Measurements from ENCODE around the gene RRP12.

RRP12 gene

DNA sequence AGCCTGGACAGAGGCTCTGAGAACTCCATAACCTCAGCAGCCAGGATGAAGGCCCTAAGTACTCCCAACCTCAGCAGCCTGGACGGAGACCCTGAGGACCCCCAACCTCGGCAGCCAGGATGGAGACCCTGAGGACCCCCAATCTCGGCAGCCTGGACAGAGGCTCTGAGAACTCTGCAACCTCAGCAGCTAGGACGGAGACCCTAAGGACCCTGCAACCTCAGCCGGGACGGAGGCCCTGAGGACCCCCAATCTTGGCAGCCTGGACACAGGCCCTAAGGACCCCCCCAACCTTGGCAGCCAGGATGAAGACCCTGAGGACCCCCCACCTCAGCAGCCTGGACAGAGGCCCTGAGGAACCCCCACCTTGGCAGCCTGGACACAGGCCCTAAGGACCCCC lies 16.5 kb downstream of the RRP12 start:
- Histone ChIP-seq H3K9me3 (ENCODE audit: control insufficient read depth, low read length) (no peaks in the 10 kb centered on the region), H3K4me1 (ENCODE audit: control insufficient read depth, insufficient read depth, low read length) (no peaks in the 10 kb centered on the region), H3K27me3 (replicated peaks; ENCODE audit: control insufficient read depth, insufficient read depth, low read length) (no peaks in the 10 kb centered on the region), H3K9ac (ENCODE audit: low read length) (no peak overlapping the region), H3K4me3 (ENCODE audit: low read length) (no peak overlapping the region), H3K36me3 (ENCODE audit: control insufficient read depth, insufficient read depth, low read length, severe bottlenecking) (peaks cover 59% of the 10 kb centered on the region)
- DNase-seq (ENCODE audit: low read depth) = no peak

DNA sequence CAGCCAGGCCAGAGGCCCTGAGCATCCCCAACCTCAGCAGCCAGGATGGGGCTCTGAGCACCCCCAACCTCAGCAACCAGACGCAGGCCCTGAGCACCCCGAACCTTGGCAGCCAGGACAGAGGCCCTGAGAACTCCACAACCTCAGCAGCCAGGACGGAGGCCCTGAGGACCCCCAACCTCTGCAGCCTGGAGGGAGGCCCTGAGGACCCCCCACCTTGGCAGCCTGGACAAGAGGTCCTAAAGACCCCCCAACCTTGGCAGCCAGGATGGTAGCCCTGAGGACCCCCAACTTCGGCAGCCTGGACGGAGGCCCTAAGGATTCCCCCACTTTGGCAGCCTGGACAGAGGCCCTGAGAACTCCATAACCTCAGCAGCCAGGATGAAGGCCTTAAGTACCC lies 17.0 kb downstream of the RRP12 start:
- Histone ChIP-seq H3K36me3 (ENCODE audit: control insufficient read depth, insufficient read depth, low read length, severe bottlenecking) (peaks cover 59% of the 10 kb centered on the region), H3K27me3 (replicated peaks; ENCODE audit: control insufficient read depth, insufficient read depth, low read length) (no peaks in the 10 kb centered on the region)

DNA sequence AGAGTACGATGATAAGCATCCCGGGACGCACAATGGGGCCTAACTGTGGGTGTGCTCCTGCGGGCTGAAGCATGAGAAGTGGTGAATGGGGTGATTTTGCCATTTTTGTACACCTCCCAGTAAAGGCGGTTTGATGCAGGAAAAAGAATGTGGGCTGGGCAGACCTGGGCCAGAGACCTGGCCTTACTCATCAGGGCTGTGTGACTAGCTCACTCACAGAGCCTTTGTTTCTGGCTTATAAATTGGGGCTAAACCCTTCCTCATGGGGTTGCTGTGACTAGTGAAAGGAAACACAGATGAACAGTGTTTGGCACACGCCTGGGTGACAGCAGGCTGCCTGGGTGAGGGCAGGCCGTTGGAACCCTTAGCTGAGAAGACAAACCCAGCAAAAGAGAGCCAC lies 18.0 kb downstream of the RRP12 start:
- no peak for DNase-seq (ENCODE audit: low read depth)
- Histone ChIP-seq H3K27me3 (replicated peaks; ENCODE audit: control insufficient read depth, insufficient read depth, low read length) (no peaks in the 10 kb centered on the region), H3K4me1 (ENCODE audit: control insufficient read depth, insufficient read depth, low read length) (no peaks in the 10 kb centered on the region), H3K9me3 (ENCODE audit: control insufficient read depth, low read length) (no peaks in the 10 kb centered on the region), H3K9ac (ENCODE audit: low read length) (no peak overlapping the region), H3K36me3 (ENCODE audit: control insufficient read depth, insufficient read depth, low read length, severe bottlenecking) (peaks cover 58% of the 10 kb centered on the region), H3K4me3 (ENCODE audit: low read length) (no peak overlapping the region)

More for the DNA sequence above, 17.0 kb downstream of the RRP12 start:
- DNase-seq (ENCODE audit: low read depth) = no peak
- H3K4me3 ChIP-seq (ENCODE audit: low read length) = no peak overlapping the region
- H3K9me3 ChIP-seq (ENCODE audit: control insufficient read depth, low read length) = no peaks in the 10 kb centered on the region
- H3K9ac ChIP-seq (ENCODE audit: low read length) = no peak overlapping the region
- H3K4me1 ChIP-seq (ENCODE audit: control insufficient read depth, insufficient read depth, low read length) = no peaks in the 10 kb centered on the region

- no peaks in the 10 kb centered on the region for H3K9me3 ChIP-seq (ENCODE audit: control insufficient read depth, low read length)
- no peak overlapping the region for H3K9ac ChIP-seq (ENCODE audit: low read length)
- peaks cover 58% of the 10 kb centered on the region for H3K36me3 ChIP-seq (ENCODE audit: control insufficient read depth, insufficient read depth, low read length, severe bottlenecking)
- no peaks in the 10 kb centered on the region for H3K4me1 ChIP-seq (ENCODE audit: control insufficient read depth, insufficient read depth, low read length)
- DNase-seq (ENCODE audit: low read depth) = no peak
- no peaks in the 10 kb centered on the region for H3K27me3 ChIP-seq (replicated peaks; ENCODE audit: control insufficient read depth, insufficient read depth, low read length)
- no peak overlapping the region for H3K4me3 ChIP-seq (ENCODE audit: low read length)
Observed at GRCh38 chr10:97381626-97382025, 19.5 kb downstream of the RRP12 start.

DNA sequence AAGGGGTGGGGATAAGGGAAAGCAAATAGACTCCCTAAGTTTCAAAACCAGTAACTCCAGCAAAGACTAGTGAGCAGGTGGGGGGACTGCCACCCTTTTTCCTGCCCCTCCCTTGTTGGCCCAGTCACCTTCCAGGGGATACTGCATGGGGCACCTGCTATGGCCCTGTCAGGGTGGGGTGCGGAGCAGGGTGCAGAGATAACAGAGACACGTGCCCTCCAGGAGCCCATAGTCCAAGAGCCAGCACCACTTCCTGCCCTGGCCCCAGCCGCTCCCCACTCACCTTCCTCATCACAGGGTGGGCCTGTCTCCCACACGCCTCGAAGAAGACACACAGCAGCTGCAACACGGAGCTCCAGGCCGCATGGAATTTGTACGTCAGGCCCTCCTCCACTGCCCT lies 20.6 kb downstream of the RRP12 start:
- H3K36me3 ChIP-seq (ENCODE audit: control insufficient read depth, insufficient read depth, low read length, severe bottlenecking) = peaks cover 58% of the 10 kb centered on the region
- no peak overlapping the region for H3K4me3 ChIP-seq (ENCODE audit: low read length)
- DNase-seq (ENCODE audit: low read depth) = no peak
- no peaks in the 10 kb centered on the region for H3K9me3 ChIP-seq (ENCODE audit: control insufficient read depth, low read length)
- no peaks in the 10 kb centered on the region for H3K27me3 ChIP-seq (replicated peaks; ENCODE audit: control insufficient read depth, insufficient read depth, low read length)
- H3K9ac ChIP-seq (ENCODE audit: low read length) = no peak overlapping the region
- no peaks in the 10 kb centered on the region for H3K4me1 ChIP-seq (ENCODE audit: control insufficient read depth, insufficient read depth, low read length)

GRCh38 chr10:97378933-97379921 lies 21.9 kb downstream of the RRP12 start:
- DNase-seq (ENCODE audit: low read depth) = no peak
- Histone ChIP-seq H3K27me3 (replicated peaks; ENCODE audit: control insufficient read depth, insufficient read depth, low read length) (no peaks in the 10 kb centered on the region), H3K9me3 (ENCODE audit: control insufficient read depth, low read length) (no peaks in the 10 kb centered on the region), H3K4me1 (ENCODE audit: control insufficient read depth, insufficient read depth, low read length) (no peaks in the 10 kb centered on the region), H3K36me3 (ENCODE audit: control insufficient read depth, insufficient read depth, low read length, severe bottlenecking) (peaks cover 63% of the 10 kb centered on the region), H3K4me3 (ENCODE audit: low read length) (no peak overlapping the region), H3K9ac (ENCODE audit: low read length) (no peak overlapping the region)

DNA sequence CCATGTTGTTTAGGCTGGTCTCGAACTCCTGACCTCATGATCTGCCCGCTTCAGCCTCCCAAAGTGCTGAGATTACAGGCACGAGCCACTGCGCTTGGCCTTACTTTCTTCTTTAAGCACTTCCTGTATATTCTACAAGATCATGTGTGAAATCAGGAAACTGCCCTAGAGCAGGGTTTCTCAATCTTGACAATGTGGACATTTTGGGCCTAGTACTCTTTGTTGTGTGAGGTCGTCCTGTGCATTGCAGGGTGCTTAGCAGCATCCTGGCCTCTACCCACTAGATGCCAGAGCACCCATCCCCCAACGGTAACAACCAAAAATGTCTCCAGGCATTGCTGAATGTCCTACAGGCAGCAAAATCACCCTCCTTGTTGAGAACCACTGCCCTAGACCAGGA lies 24.7 kb downstream of the RRP12 start:
- DNase-seq (ENCODE audit: low read depth) = no peak
- Histone ChIP-seq H3K4me3 (ENCODE audit: low read length) (no peak overlapping the region), H3K9ac (ENCODE audit: low read length) (no peak overlapping the region), H3K27me3 (replicated peaks; ENCODE audit: control insufficient read depth, insufficient read depth, low read length) (no peaks in the 10 kb centered on the region), H3K9me3 (ENCODE audit: control insufficient read depth, low read length) (no peaks in the 10 kb centered on the region), H3K4me1 (ENCODE audit: control insufficient read depth, insufficient read depth, low read length) (no peaks in the 10 kb centered on the region), H3K36me3 (ENCODE audit: control insufficient read depth, insufficient read depth, low read length, severe bottlenecking) (peaks cover 76% of the 10 kb centered on the region)

DNA sequence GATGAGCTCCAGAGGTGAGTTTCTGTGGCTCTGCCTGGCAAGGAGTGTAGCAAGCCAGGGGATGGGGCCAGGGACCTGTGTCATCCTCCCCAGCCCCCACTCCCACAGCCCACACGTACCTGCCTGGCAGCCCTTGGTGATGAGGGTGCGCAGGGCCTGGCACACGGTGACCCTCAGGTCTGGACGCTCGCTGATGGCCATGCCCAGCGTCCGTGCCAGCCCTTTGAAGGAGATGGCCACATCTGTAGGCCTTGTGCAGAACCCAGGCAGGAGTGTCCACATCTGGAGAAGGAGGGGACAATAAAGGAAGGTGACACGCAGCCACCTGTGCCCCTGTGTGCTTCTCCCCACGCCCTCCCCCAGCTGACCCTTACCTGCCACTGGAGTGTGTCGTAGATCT lies 27.7 kb downstream of the RRP12 start:
- Histone ChIP-seq H3K4me3 (ENCODE audit: low read length) (no peak overlapping the region), H3K36me3 (ENCODE audit: control insufficient read depth, insufficient read depth, low read length, severe bottlenecking) (peaks cover 80% of the 10 kb centered on the region), H3K4me1 (ENCODE audit: control insufficient read depth, insufficient read depth, low read length) (no peaks in the 10 kb centered on the region), H3K9me3 (ENCODE audit: control insufficient read depth, low read length) (no peaks in the 10 kb centered on the region), H3K9ac (ENCODE audit: low read length) (no peak overlapping the region), H3K27me3 (replicated peaks; ENCODE audit: control insufficient read depth, insufficient read depth, low read length) (no peaks in the 10 kb centered on the region)
- DNase-seq (ENCODE audit: low read depth) = no peak

- Histone ChIP-seq H3K4me1 (ENCODE audit: control insufficient read depth, insufficient read depth, low read length) (no peaks in the 10 kb centered on the region), H3K9me3 (ENCODE audit: control insufficient read depth, low read length) (no peaks in the 10 kb centered on the region), H3K27me3 (replicated peaks; ENCODE audit: control insufficient read depth, insufficient read depth, low read length) (no peaks in the 10 kb centered on the region), H3K4me3 (ENCODE audit: low read length) (no peak overlapping the region), H3K36me3 (ENCODE audit: control insufficient read depth, insufficient read depth, low read length, severe bottlenecking) (peaks cover 75% of the 10 kb centered on the region), H3K9ac (ENCODE audit: low read length) (no peak overlapping the region)
- DNase-seq (ENCODE audit: low read depth) = no peak
Observed at GRCh38 chr10:97372233-97372875, 28.8 kb downstream of the RRP12 start.

DNA sequence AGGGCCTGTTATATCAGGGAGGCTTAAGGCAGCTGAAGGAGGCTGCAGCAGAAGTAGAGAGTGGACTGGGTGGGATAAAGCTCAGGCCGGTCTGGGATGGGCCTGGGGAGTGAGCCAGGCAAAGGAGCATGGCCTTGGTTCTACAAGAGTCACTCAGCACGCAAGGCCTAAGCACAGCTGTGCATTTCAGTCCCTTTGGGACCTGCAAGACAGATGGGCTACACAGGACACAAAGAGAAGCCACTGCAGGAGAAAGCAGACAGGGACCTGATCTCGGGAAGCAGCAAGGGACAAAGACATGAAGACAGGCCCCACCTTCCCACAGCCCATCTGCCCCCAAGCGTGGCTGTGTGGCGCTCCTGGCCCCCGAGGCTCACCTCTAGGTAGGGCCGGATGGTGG lies 29.4 kb downstream of the RRP12 start:
- no peaks in the 10 kb centered on the region for H3K27me3 ChIP-seq (replicated peaks; ENCODE audit: control insufficient read depth, insufficient read depth, low read length)
- H3K4me1 ChIP-seq (ENCODE audit: control insufficient read depth, insufficient read depth, low read length) = no peaks in the 10 kb centered on the region
- peaks cover 78% of the 10 kb centered on the region for H3K36me3 ChIP-seq (ENCODE audit: control insufficient read depth, insufficient read depth, low read length, severe bottlenecking)

DNA sequence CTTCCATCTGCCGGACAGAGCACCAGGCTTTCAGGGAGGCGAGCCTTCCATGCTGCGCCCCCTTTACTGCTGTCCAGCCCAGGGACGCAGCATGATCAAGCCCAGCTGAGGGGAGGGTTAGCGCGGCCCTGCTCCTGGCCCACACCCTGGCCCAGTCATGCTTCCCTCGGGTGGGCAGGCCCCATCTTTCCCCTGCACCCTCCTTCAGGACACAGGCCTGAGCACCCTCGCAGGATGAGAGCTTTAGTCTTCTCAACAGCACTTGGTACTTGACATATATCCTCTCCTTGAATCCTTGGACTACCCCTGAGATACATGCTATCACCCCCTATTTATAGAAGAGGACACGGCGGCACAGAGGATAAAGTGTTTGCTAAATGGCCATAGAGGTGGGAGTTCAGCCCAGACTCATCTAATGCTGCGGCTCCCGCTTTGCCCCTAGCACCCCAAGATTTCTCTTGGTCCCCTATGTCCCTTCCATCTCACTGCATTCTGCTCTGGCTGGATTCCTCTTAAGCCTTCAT lies 34.0 kb downstream of the RRP12 start:
- peaks cover 90% of the 10 kb centered on the region for H3K36me3 ChIP-seq (ENCODE audit: control insufficient read depth, insufficient read depth, low read length, severe bottlenecking)
- no peak overlapping the region for H3K9ac ChIP-seq (ENCODE audit: low read length)
- no peaks in the 10 kb centered on the region for H3K4me1 ChIP-seq (ENCODE audit: control insufficient read depth, insufficient read depth, low read length)
- H3K27me3 ChIP-seq (replicated peaks; ENCODE audit: control insufficient read depth, insufficient read depth, low read length) = no peaks in the 10 kb centered on the region
- H3K9me3 ChIP-seq (ENCODE audit: control insufficient read depth, low read length) = no peaks in the 10 kb centered on the region
- no peak for DNase-seq (ENCODE audit: low read depth)
- H3K4me3 ChIP-seq (ENCODE audit: low read length) = no peak overlapping the region

More for the DNA sequence above, 29.4 kb downstream of the RRP12 start:
- Histone ChIP-seq H3K4me3 (ENCODE audit: low read length) (no peak overlapping the region), H3K9me3 (ENCODE audit: control insufficient read depth, low read length) (no peaks in the 10 kb centered on the region), H3K9ac (ENCODE audit: low read length) (no peak overlapping the region)
- DNase-seq (ENCODE audit: low read depth) = no peak

Measured in adipocyte (in vitro differentiated cells).